Measurements from ENCODE around the gene ADAMTSL3.

- TF ChIP-seq ELK1 (IDR thresholded peaks at IDR 0.05; ENCODE audit: borderline replicate concordance, low read depth, low read length) (no peak), POLR2A (IDR thresholded peaks at IDR 0.05; ENCODE audit: low read depth, low read length) (no peak), CTCF (conservative IDR thresholded peaks at IDR 0.05; ENCODE audit: low read depth, low read length) (no peak), MAFK (IDR thresholded peaks at IDR 0.05; ENCODE audit: low read depth, low read length) (no peak), MXI1 (IDR thresholded peaks at IDR 0.05; ENCODE audit: borderline replicate concordance, low read depth, low read length) (no peak), SMC3 (IDR thresholded peaks at IDR 0.05; ENCODE audit: low read depth, low read length) (no peak), USF2 (IDR thresholded peaks at IDR 0.05; ENCODE audit: low read depth, low read length) (no peak), CEBPB (IDR thresholded peaks at IDR 0.05; ENCODE audit: low read depth, low read length) (no peak), RCOR1 (IDR thresholded peaks at IDR 0.05; ENCODE audit: insufficient replicate concordance, low read length) (no peak), RFX5 (IDR thresholded peaks at IDR 0.05; ENCODE audit: low read depth, low read length) (no peak)
These were observed 306.4 kb downstream of the ADAMTSL3 start for GRCh38 chr15:83960192-83960829.
